ENCODE results near the gene LSM7.

The LSM7 gene

GRCh38 chr19:2274931-2275535 lies 53.4 kb downstream of the LSM7 start:
- Histone ChIP-seq H3K27ac (replicated peaks; ENCODE audit: low read length) (no peak overlapping the region), H4K91ac (ENCODE audit: low read depth, low read length, poor library complexity) (no peak overlapping the region), H3K14ac (ENCODE audit: low read length) (no peak overlapping the region), H3K9ac (ENCODE audit: low read depth, low read length, poor library complexity) (peak overlapping the region; percentile 60), H3K4me1 (ENCODE audit: control insufficient read depth in 2 of 2, insufficient read depth in 1 of 2, low read depth in 1 of 2, low read length in 2 of 2) (peaks cover 12 to 21% of the 10 kb centered on the region in 2 donors), H3K27me3 (ENCODE audit: control insufficient read depth in 3 of 3, insufficient read depth in 3 of 3, low read depth in 1 of 3, low read length in 3 of 3) (no peaks in the 10 kb centered on the region), H3K4me2 (ENCODE audit: insufficient read depth, low read length, poor library complexity, severe bottlenecking) (no peak overlapping the region), H3K23ac (ENCODE audit: low read depth, low read length, poor library complexity) (peak overlapping the region; percentile 14), H3K79me1 (ENCODE audit: low read depth, low read length) (peaks cover 22% of the 10 kb centered on the region), H2BK5ac (ENCODE audit: low read length) (peak overlapping the region; percentile 93), H2BK12ac (ENCODE audit: low read length) (no peak overlapping the region), H3K4ac (ENCODE audit: low read length) (no peak overlapping the region), H3K18ac (ENCODE audit: low read length) (no peak overlapping the region), H2BK120ac (ENCODE audit: low read depth, low read length) (no peak overlapping the region), H3K4me3 (ENCODE audit: low read length in 2 of 2) (no peak overlapping the region), H2AK5ac (ENCODE audit: low read depth, low read length) (no peak overlapping the region), H2BK15ac (ENCODE audit: low read length) (no peak overlapping the region), H2AFZ (ENCODE audit: low read length) (peak overlapping the region; percentile 23), H3K9me3 (replicated peaks in 1 of 2; ENCODE audit: control insufficient read depth in 2 of 2, insufficient read depth in 1 of 2, low read depth in 1 of 2, low read length in 2 of 2) (no peaks in the 10 kb centered on the region), H3K36me3 (replicated peaks in 1 of 2; ENCODE audit: control insufficient read depth in 2 of 2, insufficient read depth in 2 of 2, low read length in 2 of 2) (peaks cover 20 to 28% of the 10 kb centered on the region in 2 donors), H4K8ac (ENCODE audit: low read depth, low read length) (no peak overlapping the region)
- no CpG with 5 or more reads among the region's 16 CpGs for WGBS, 2 donors (ENCODE audit: extremely low coverage in 2 of 2, insufficient read length in 2 of 2, insufficient replicate concordance in 1 of 2)
- DNase-seq (ENCODE audit: low spot score), result no peak

- no peak overlapping the region for H2AFZ ChIP-seq (ENCODE audit: low read length)
- no peak overlapping the region for H2AK5ac ChIP-seq (ENCODE audit: low read depth, low read length)
- H3K14ac ChIP-seq (ENCODE audit: low read length), result no peak overlapping the region
- H4K91ac ChIP-seq (ENCODE audit: low read depth, low read length, poor library complexity), result peak overlapping the region; percentile 87
- peaks cover 12 to 24% of the 10 kb centered on the region in 2 donors for H3K4me1 ChIP-seq (ENCODE audit: control insufficient read depth in 2 of 2, insufficient read depth in 1 of 2, low read depth in 1 of 2, low read length in 2 of 2)
- no peak for DNase-seq (ENCODE audit: low spot score)
- no peaks in the 10 kb centered on the region for H3K27me3 ChIP-seq (ENCODE audit: control insufficient read depth in 3 of 3, insufficient read depth in 3 of 3, low read depth in 1 of 3, low read length in 3 of 3)
- H3K18ac ChIP-seq (ENCODE audit: low read length), result no peak overlapping the region
- H2BK12ac ChIP-seq (ENCODE audit: low read length), result no peak overlapping the region
- no peak overlapping the region for H2BK120ac ChIP-seq (ENCODE audit: low read depth, low read length)
- H3K36me3 ChIP-seq (replicated peaks in 1 of 2; ENCODE audit: control insufficient read depth in 2 of 2, insufficient read depth in 2 of 2, low read length in 2 of 2), result peaks cover 20 to 28% of the 10 kb centered on the region in 2 donors
- peaks cover 24% of the 10 kb centered on the region for H3K79me1 ChIP-seq (ENCODE audit: low read depth, low read length)
- no CpG with 5 or more reads among the region's 9 CpGs for WGBS, 2 donors (ENCODE audit: extremely low coverage in 2 of 2, insufficient read length in 2 of 2, insufficient replicate concordance in 1 of 2)
- no peak overlapping the region for H3K23ac ChIP-seq (ENCODE audit: low read depth, low read length, poor library complexity)
- H3K9me3 ChIP-seq (replicated peaks in 1 of 2; ENCODE audit: control insufficient read depth in 2 of 2, insufficient read depth in 1 of 2, low read depth in 1 of 2, low read length in 2 of 2), result no peaks in the 10 kb centered on the region
- H2BK15ac ChIP-seq (ENCODE audit: low read length), result no peak overlapping the region
- no peak overlapping the region for H3K4ac ChIP-seq (ENCODE audit: low read length)
- H3K4me2 ChIP-seq (ENCODE audit: insufficient read depth, low read length, poor library complexity, severe bottlenecking), result no peak overlapping the region
- no peak overlapping the region for H3K27ac ChIP-seq (replicated peaks; ENCODE audit: low read length)
- no peak overlapping the region for H3K9ac ChIP-seq (ENCODE audit: low read depth, low read length, poor library complexity)
- H4K8ac ChIP-seq (ENCODE audit: low read depth, low read length), result no peak overlapping the region
- H2BK5ac ChIP-seq (ENCODE audit: low read length), result no peak overlapping the region
- peak overlapping the region in 1 of 2 donors; percentile 26 for H3K4me3 ChIP-seq (ENCODE audit: low read length in 2 of 2)
Measured at GRCh38 chr19:2274185-2274711, 54.1 kb downstream of the LSM7 start.

GRCh38 chr19:2273356-2274184 lies 54.8 kb downstream of the LSM7 start:
- Histone ChIP-seq H3K4me1 (ENCODE audit: control insufficient read depth in 2 of 2, insufficient read depth in 1 of 2, low read depth in 1 of 2, low read length in 2 of 2) (peaks cover 12 to 24% of the 10 kb centered on the region in 2 donors), H3K14ac (ENCODE audit: low read length) (no peak overlapping the region), H3K18ac (ENCODE audit: low read length) (peak overlapping the region; percentile 83), H3K27me3 (ENCODE audit: control insufficient read depth in 3 of 3, insufficient read depth in 3 of 3, low read depth in 1 of 3, low read length in 3 of 3) (no peaks in the 10 kb centered on the region), H3K9ac (ENCODE audit: low read depth, low read length, poor library complexity) (peak overlapping the region; percentile 44), H4K91ac (ENCODE audit: low read depth, low read length, poor library complexity) (peak overlapping the region; percentile 87), H3K9me3 (replicated peaks in 1 of 2; ENCODE audit: control insufficient read depth in 2 of 2, insufficient read depth in 1 of 2, low read depth in 1 of 2, low read length in 2 of 2) (no peaks in the 10 kb centered on the region), H2AFZ (ENCODE audit: low read length) (no peak overlapping the region), H3K4ac (ENCODE audit: low read length) (no peak overlapping the region), H2BK5ac (ENCODE audit: low read length) (peak overlapping the region; percentile 39), H2AK5ac (ENCODE audit: low read depth, low read length) (no peak overlapping the region), H3K23ac (ENCODE audit: low read depth, low read length, poor library complexity) (peak overlapping the region; percentile 80), H4K8ac (ENCODE audit: low read depth, low read length) (no peak overlapping the region), H3K36me3 (replicated peaks in 1 of 2; ENCODE audit: control insufficient read depth in 2 of 2, insufficient read depth in 2 of 2, low read length in 2 of 2) (peaks cover 20 to 28% of the 10 kb centered on the region in 2 donors), H3K4me2 (ENCODE audit: insufficient read depth, low read length, poor library complexity, severe bottlenecking) (peak overlapping the region; percentile 45), H2BK12ac (ENCODE audit: low read length) (no peak overlapping the region), H2BK15ac (ENCODE audit: low read length) (no peak overlapping the region), H3K27ac (replicated peaks; ENCODE audit: low read length) (peak overlapping the region; percentile 71), H3K4me3 (ENCODE audit: low read length in 2 of 2) (peak overlapping the region; percentile 11 to 65), H3K79me1 (ENCODE audit: low read depth, low read length) (peaks cover 24% of the 10 kb centered on the region), H2BK120ac (ENCODE audit: low read depth, low read length) (no peak overlapping the region)
- DNase-seq (ENCODE audit: low spot score), result peak; percentile 80
- no CpG with 5 or more reads among the region's 45 CpGs for WGBS, 2 donors (ENCODE audit: extremely low coverage in 2 of 2, insufficient read length in 2 of 2, insufficient replicate concordance in 1 of 2)

Measured in neuronal stem cell (in vitro differentiated cells).